ENCODE data around the gene SUCLG2. TPM values are rescaled to one million over a fixed set of nuclear protein-coding genes. Genes with fewer than 3 reads are reported as not detected.

Gene SUCLG2
- total and polyA plus RNA-seq, 2 of the 4 experiments (the other 2 are of a cell fraction), result 26.8 to 34.6 TPM

GRCh38 chr3:67557848-67558355 is 96.5 kb downstream of the SUCLG2 start:
- Histone ChIP-seq H4K91ac (ENCODE audit: insufficient read depth, low read depth, low read length) (no peak overlapping the region), H3K9ac (ENCODE audit: low read depth, low read length) (no peak overlapping the region), H3K9me3 (ENCODE audit: control insufficient read depth, insufficient read depth, low read length) (no peaks in the 10 kb centered on the region), H3K23ac (ENCODE audit: low read depth, low read length) (no peak overlapping the region), H3K27ac (ENCODE audit: insufficient read depth, low read length) (no peak overlapping the region), H2BK15ac (ENCODE audit: low read depth, low read length) (no peak overlapping the region), H3K18ac (ENCODE audit: low read depth, low read length) (no peak overlapping the region), H2AK9ac (replicated peaks; ENCODE audit: low read depth, low read length, poor library complexity) (no peak overlapping the region), H4K5ac (ENCODE audit: low read depth, low read length) (no peak overlapping the region), H3K4me3 (ENCODE audit: insufficient read depth, low read depth, low read length) (no peak overlapping the region), H3K4ac (ENCODE audit: low read depth, low read length) (no peak overlapping the region), H2AK5ac (ENCODE audit: low read depth, low read length) (no peak overlapping the region), H2BK120ac (ENCODE audit: low read depth, low read length) (no peak overlapping the region), H3K4me1 (ENCODE audit: control insufficient read depth, insufficient read depth, low read length) (peaks cover 2% of the 10 kb centered on the region; the same call in 1 of the 2 replicates), H3K36me3 (ENCODE audit: control insufficient read depth, insufficient read depth, low read length) (peaks cover 5% of the 10 kb centered on the region), H3K9me1 (ENCODE audit: insufficient read depth, low read length) (peaks cover 2% of the 10 kb centered on the region; the same call in 1 of the 2 replicates), H2AFZ (replicated peaks; ENCODE audit: low read length, poor library complexity) (no peak overlapping the region), H4K20me1 (ENCODE audit: insufficient read depth, low read length) (no peaks in the 10 kb centered on the region), H3K27me3 (ENCODE audit: control insufficient read depth, insufficient read depth, low read length) (no peaks in the 10 kb centered on the region), H3K56ac (ENCODE audit: extremely low read depth, insufficient read depth, low read length) (no peak overlapping the region), H3K79me1 (ENCODE audit: low read depth in 1 of 2, low read length in 2 of 2) (peaks cover 15 to 17% of the 10 kb centered on the region in 2 experiments; a peak in 2 of 4 replicates), H2BK20ac (ENCODE audit: low read depth, low read length) (no peak overlapping the region), H4K8ac (ENCODE audit: low read depth in 2 of 2, low read length in 2 of 2) (no peak overlapping the region), H2BK5ac (ENCODE audit: low read depth, low read length, poor library complexity, severe bottlenecking) (no peak overlapping the region), H3K14ac (replicated peaks; ENCODE audit: low read depth, low read length) (no peak overlapping the region), H3K4me2 (ENCODE audit: low read depth, low read length) (no peak overlapping the region)
- DNase-seq (no peak), ATAC-seq (ENCODE audit: low read depth) (no peak)
- dilution Hi-C loops (cut with HindIII; ENCODE audit: low sequenced_read_pairs, unreplicated experiment), result no loop called here
- ChIA-PET CTCF (interaction anchor here (0.8 kb wide), 1 partner anchor 37 kb away, joined by 3 read pairs; no protein-coding TSS in a partner anchor), POLR2A (ENCODE audit: unreplicated experiment) (no interaction called here)
- BruUV-seq (replicated peaks), result no TSS peak
- in situ Hi-C loops (cut with MboI; ENCODE audit: low sequenced_read_pairs), result no loop called here
- no CpG with 5 or more reads among the region's 3 CpGs for WGBS, 2 experiments (ENCODE audit: extremely low coverage in 2 of 2, insufficient read length in 1 of 2)
- TF ChIP-seq NFE2L2 (IDR thresholded peaks at IDR 0.05; ENCODE audit: low read depth, low read length) (no peak), ELK1 (IDR thresholded peaks at IDR 0.05; ENCODE audit: borderline replicate concordance, low read depth, low read length) (no peak), CTCF (conservative IDR thresholded peaks at IDR 0.05; ENCODE audit: low read depth, low read length) (no peak), POLR2A (IDR thresholded peaks at IDR 0.05; ENCODE audit: low read depth, low read length) (no peak), RCOR1 (IDR thresholded peaks at IDR 0.05; ENCODE audit: insufficient replicate concordance, low read length) (no peak), RAD21 (IDR thresholded peaks at IDR 0.05; ENCODE audit: low read length) (no peak), USF2 (IDR thresholded peaks at IDR 0.05; ENCODE audit: low read depth, low read length) (no peak), SMC3 (IDR thresholded peaks at IDR 0.05; ENCODE audit: low read depth, low read length) (no peak), BHLHE40 (IDR thresholded peaks at IDR 0.05; ENCODE audit: low read depth, low read length) (no peak), MAZ (IDR thresholded peaks at IDR 0.05; ENCODE audit: borderline replicate concordance, low read depth, low read length) (no peak), MAFK (IDR thresholded peaks at IDR 0.05; ENCODE audit: low read depth, low read length) (no peak), FOS (IDR thresholded peaks at IDR 0.05; ENCODE audit: low read depth, low read length) (no peak), CHD1 (IDR thresholded peaks at IDR 0.05; ENCODE audit: low read depth, low read length) (no peak), MXI1 (IDR thresholded peaks at IDR 0.05; ENCODE audit: borderline replicate concordance, low read depth, low read length) (no peak), RFX5 (IDR thresholded peaks at IDR 0.05; ENCODE audit: low read depth, low read length) (no peak), CEBPB (IDR thresholded peaks at IDR 0.05; ENCODE audit: low read depth, low read length) (no peak)
- intact Hi-C loops (cut with micrococcal nuclease), result no loop called here

Measured in IMR-90 (cell line).